ENCODE data around the gene RAD18.
A peak's percentile ranks its signal among the peaks of the same experiment; 100 is the strongest.

Gene RAD18

GRCh38 chr3:8970971-8971589 lies 7.8 kb upstream of the RAD18 start:
- Histone ChIP-seq H3K79me2 (ENCODE audit: control insufficient read depth, insufficient read depth, low read length, poor library complexity) (no peaks in the 10 kb centered on the region), H3K18ac (ENCODE audit: low read length) (no peak overlapping the region), H4K91ac (ENCODE audit: low read depth, low read length) (no peak overlapping the region), H3K27ac (ENCODE audit: low read depth, low read length) (no peak overlapping the region), H3K4me3 (ENCODE audit: low read depth, low read length) (no peak overlapping the region), H3K27me3 (ENCODE audit: insufficient read depth, low read length) (no peaks in the 10 kb centered on the region), H2BK5ac (ENCODE audit: low read depth, low read length, poor library complexity) (no peak overlapping the region), H3K79me1 (ENCODE audit: low read length) (peaks cover 4% of the 10 kb centered on the region), H2BK12ac (ENCODE audit: low read length) (no peak overlapping the region), H3K9ac (ENCODE audit: low read length) (no peak overlapping the region), H3K14ac (ENCODE audit: low read length) (no peak overlapping the region), H3K23ac (ENCODE audit: low read length) (no peak overlapping the region), H3K36me3 (ENCODE audit: control insufficient read depth in 1 of 2, insufficient read depth in 2 of 2, low read length in 2 of 2) (no peaks in the 10 kb centered on the region), H3K9me3 (ENCODE audit: insufficient read depth, low read depth, low read length) (no peaks in the 10 kb centered on the region), H2AK5ac (ENCODE audit: low read length) (no peak overlapping the region), H2BK120ac (ENCODE audit: insufficient read depth, low read length, poor library complexity) (no peak overlapping the region), H2AFZ (ENCODE audit: insufficient read depth, low read length, poor library complexity) (no peak overlapping the region), H3K4me1 (ENCODE audit: control insufficient read depth in 1 of 2, insufficient read depth in 2 of 2, low read length in 2 of 2) (peaks cover 2 to 5% of the 10 kb centered on the region in 2 experiments), H4K12ac (ENCODE audit: low read depth, low read length) (no peak overlapping the region), H4K8ac (ENCODE audit: low read depth, low read length) (no peak overlapping the region), H3K4me2 (ENCODE audit: low read length) (no peak overlapping the region), H3K4ac (ENCODE audit: low read depth, low read length) (no peak overlapping the region)
- no CpG with 5 or more reads among the region's 7 CpGs for WGBS (ENCODE audit: extremely low coverage, insufficient coverage, insufficient read length)
- peak; percentile 40 to 81 for DNase-seq

DNA sequence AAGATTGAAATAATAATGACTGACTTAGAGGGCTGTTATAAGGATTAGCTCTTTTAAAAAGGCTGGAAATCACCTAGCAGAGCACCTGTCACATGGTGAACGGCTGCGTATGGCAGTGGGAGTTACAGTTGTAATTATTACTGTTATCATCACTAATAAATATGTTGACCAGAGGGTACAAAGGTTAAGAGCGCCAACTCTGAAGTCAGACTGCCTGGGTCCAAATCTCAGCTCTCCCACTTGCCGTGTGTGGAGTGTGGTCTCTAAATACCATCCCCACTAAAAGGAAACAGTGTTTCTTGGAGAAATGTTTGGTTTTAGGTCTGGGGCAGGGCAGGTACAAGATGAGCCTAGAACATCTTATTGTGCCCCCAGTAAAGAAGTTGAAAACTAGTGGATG lies 6.0 kb upstream of the RAD18 start:
- Histone ChIP-seq H4K12ac (ENCODE audit: low read depth, low read length) (no peak overlapping the region), H2AFZ (ENCODE audit: insufficient read depth, low read length, poor library complexity) (no peak overlapping the region), H3K4me3 (ENCODE audit: low read depth, low read length) (no peak overlapping the region), H3K79me2 (ENCODE audit: control insufficient read depth, insufficient read depth, low read length, poor library complexity) (no peaks in the 10 kb centered on the region), H4K91ac (ENCODE audit: low read depth, low read length) (no peak overlapping the region), H3K14ac (ENCODE audit: low read length) (no peak overlapping the region), H2BK5ac (ENCODE audit: low read depth, low read length, poor library complexity) (no peak overlapping the region), H3K36me3 (ENCODE audit: control insufficient read depth in 1 of 2, insufficient read depth in 2 of 2, low read length in 2 of 2) (no peaks in the 10 kb centered on the region), H3K79me1 (ENCODE audit: low read length) (no peaks in the 10 kb centered on the region), H3K4me1 (ENCODE audit: control insufficient read depth in 1 of 2, insufficient read depth in 2 of 2, low read length in 2 of 2) (peaks cover 0 to 2% of the 10 kb centered on the region in 2 experiments), H3K23ac (ENCODE audit: low read length) (no peak overlapping the region), H2AK5ac (ENCODE audit: low read length) (no peak overlapping the region), H2BK12ac (ENCODE audit: low read length) (no peak overlapping the region), H3K27ac (ENCODE audit: low read depth, low read length) (no peak overlapping the region), H4K8ac (ENCODE audit: low read depth, low read length) (no peak overlapping the region), H3K27me3 (ENCODE audit: insufficient read depth, low read length) (no peaks in the 10 kb centered on the region), H3K9me3 (ENCODE audit: insufficient read depth, low read depth, low read length) (no peaks in the 10 kb centered on the region), H3K4ac (ENCODE audit: low read depth, low read length) (no peak overlapping the region), H3K18ac (ENCODE audit: low read length) (no peak overlapping the region), H3K4me2 (ENCODE audit: low read length) (no peak overlapping the region), H2BK120ac (ENCODE audit: insufficient read depth, low read length, poor library complexity) (no peak overlapping the region), H3K9ac (ENCODE audit: low read length) (no peak overlapping the region)
- no peak for DNase-seq
- no CpG with 5 or more reads among the region's 4 CpGs for WGBS (ENCODE audit: extremely low coverage, insufficient coverage, insufficient read length)

GRCh38 chr3:8968375-8968882 lies 5.2 kb upstream of the RAD18 start:
- no CpG with 5 or more reads among the region's 5 CpGs for WGBS (ENCODE audit: extremely low coverage, insufficient coverage, insufficient read length)
- H3K4ac ChIP-seq (ENCODE audit: low read depth, low read length): no peak overlapping the region
- no peak overlapping the region for H3K18ac ChIP-seq (ENCODE audit: low read length)
- no peaks in the 10 kb centered on the region for H3K36me3 ChIP-seq (ENCODE audit: control insufficient read depth in 1 of 2, insufficient read depth in 2 of 2, low read length in 2 of 2)
- peaks cover 0 to 4% of the 10 kb centered on the region in 2 experiments for H3K4me1 ChIP-seq (ENCODE audit: control insufficient read depth in 1 of 2, insufficient read depth in 2 of 2, low read length in 2 of 2)
- no peak for DNase-seq
- H3K23ac ChIP-seq (ENCODE audit: low read length): no peak overlapping the region
- no peak overlapping the region for H2AK5ac ChIP-seq (ENCODE audit: low read length)
- H3K4me3 ChIP-seq (ENCODE audit: low read depth, low read length): no peak overlapping the region
- H3K79me1 ChIP-seq (ENCODE audit: low read length): peaks cover 2% of the 10 kb centered on the region
- no peak overlapping the region for H2BK12ac ChIP-seq (ENCODE audit: low read length)
- no peaks in the 10 kb centered on the region for H3K27me3 ChIP-seq (ENCODE audit: insufficient read depth, low read length)
- no peak overlapping the region for H2BK120ac ChIP-seq (ENCODE audit: insufficient read depth, low read length, poor library complexity)
- no peak overlapping the region for H3K14ac ChIP-seq (ENCODE audit: low read length)
- H4K91ac ChIP-seq (ENCODE audit: low read depth, low read length): no peak overlapping the region
- no peak overlapping the region for H2BK5ac ChIP-seq (ENCODE audit: low read depth, low read length, poor library complexity)
- H4K8ac ChIP-seq (ENCODE audit: low read depth, low read length): no peak overlapping the region
- no peaks in the 10 kb centered on the region for H3K79me2 ChIP-seq (ENCODE audit: control insufficient read depth, insufficient read depth, low read length, poor library complexity)
- H2AFZ ChIP-seq (ENCODE audit: insufficient read depth, low read length, poor library complexity): no peak overlapping the region
- H3K27ac ChIP-seq (ENCODE audit: low read depth, low read length): no peak overlapping the region
- no peak overlapping the region for H3K4me2 ChIP-seq (ENCODE audit: low read length)
- H4K12ac ChIP-seq (ENCODE audit: low read depth, low read length): no peak overlapping the region
- no peak overlapping the region for H3K9ac ChIP-seq (ENCODE audit: low read length)
- H3K9me3 ChIP-seq (ENCODE audit: insufficient read depth, low read depth, low read length): no peaks in the 10 kb centered on the region

DNA sequence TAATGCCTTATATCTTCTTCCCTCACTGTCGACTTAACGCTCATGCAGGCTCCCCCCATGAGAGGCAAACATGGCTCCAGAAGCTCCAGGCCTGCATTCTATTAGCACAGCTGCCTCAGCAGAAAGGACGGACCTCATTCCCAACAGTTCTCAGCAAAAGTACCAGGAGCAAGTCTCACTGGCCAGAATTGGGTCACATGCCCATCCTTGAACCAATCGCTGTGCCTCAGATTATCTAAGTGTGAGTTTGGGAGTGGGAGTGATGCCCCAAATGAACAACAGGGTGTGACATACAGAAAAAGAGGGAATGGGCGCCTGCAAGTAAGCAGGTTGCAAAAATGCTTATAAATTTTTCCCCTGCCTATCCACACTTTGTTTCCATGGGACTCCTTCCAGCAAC lies 4.3 kb upstream of the RAD18 start:
- DNase-seq: no peak
- peaks cover 6% of the 10 kb centered on the region for H3K79me1 ChIP-seq (ENCODE audit: low read length)
- no peaks in the 10 kb centered on the region for H3K36me3 ChIP-seq (ENCODE audit: control insufficient read depth in 1 of 2, insufficient read depth in 2 of 2, low read length in 2 of 2)
- H4K8ac ChIP-seq (ENCODE audit: low read depth, low read length): no peak overlapping the region
- H3K9me3 ChIP-seq (ENCODE audit: insufficient read depth, low read depth, low read length): no peaks in the 10 kb centered on the region
- no peak overlapping the region for H4K91ac ChIP-seq (ENCODE audit: low read depth, low read length)
- peaks cover 0 to 5% of the 10 kb centered on the region in 2 experiments for H3K4me1 ChIP-seq (ENCODE audit: control insufficient read depth in 1 of 2, insufficient read depth in 2 of 2, low read length in 2 of 2)
- H3K23ac ChIP-seq (ENCODE audit: low read length): no peak overlapping the region
- H2AFZ ChIP-seq (ENCODE audit: insufficient read depth, low read length, poor library complexity): no peak overlapping the region
- H3K27me3 ChIP-seq (ENCODE audit: insufficient read depth, low read length): no peaks in the 10 kb centered on the region
- H2BK120ac ChIP-seq (ENCODE audit: insufficient read depth, low read length, poor library complexity): no peak overlapping the region
- no peak overlapping the region for H3K27ac ChIP-seq (ENCODE audit: low read depth, low read length)
- H3K4me3 ChIP-seq (ENCODE audit: low read depth, low read length): no peak overlapping the region
- H3K9ac ChIP-seq (ENCODE audit: low read length): no peak overlapping the region
- WGBS (ENCODE audit: extremely low coverage, insufficient coverage, insufficient read length): no CpG with 5 or more reads among the region's 5 CpGs
- no peak overlapping the region for H3K4me2 ChIP-seq (ENCODE audit: low read length)
- H3K14ac ChIP-seq (ENCODE audit: low read length): no peak overlapping the region
- no peak overlapping the region for H3K4ac ChIP-seq (ENCODE audit: low read depth, low read length)
- H2BK12ac ChIP-seq (ENCODE audit: low read length): no peak overlapping the region
- H3K79me2 ChIP-seq (ENCODE audit: control insufficient read depth, insufficient read depth, low read length, poor library complexity): peaks cover 3% of the 10 kb centered on the region
- H4K12ac ChIP-seq (ENCODE audit: low read depth, low read length): no peak overlapping the region
- no peak overlapping the region for H2BK5ac ChIP-seq (ENCODE audit: low read depth, low read length, poor library complexity)
- no peak overlapping the region for H2AK5ac ChIP-seq (ENCODE audit: low read length)
- no peak overlapping the region for H3K18ac ChIP-seq (ENCODE audit: low read length)
